ENCODE results near the gene LAMB2. TPM values are rescaled to one million over a fixed set of nuclear protein-coding genes. Genes with fewer than 3 reads are reported as not detected.

The LAMB2 gene
- total RNA-seq, 2 donors from 2014 or later: 1,056 to 1,180 TPM

DNA sequence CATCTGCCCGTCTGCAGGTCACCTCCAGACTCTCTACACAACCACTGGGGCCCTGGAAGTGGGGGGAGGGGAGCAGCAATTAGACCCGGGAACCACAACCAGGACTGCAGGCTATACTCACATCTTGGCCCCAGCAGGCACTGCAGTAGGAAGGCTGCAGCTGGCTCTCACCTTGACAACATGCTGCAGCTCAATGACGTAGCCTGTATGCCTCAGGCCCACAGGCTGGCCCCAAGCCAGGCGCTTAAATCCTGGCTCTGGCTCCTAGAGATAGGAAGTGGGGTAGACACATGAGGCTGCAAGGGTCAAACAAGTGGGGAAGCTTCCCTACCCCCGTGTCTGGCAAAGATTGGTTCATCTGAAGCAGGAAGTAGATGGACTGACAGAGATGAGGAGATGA is 34.4 kb downstream of the LAMB2 start:
- peaks cover 0 to 19% of the 10 kb centered on the region in 2 donors for H3K4me1 ChIP-seq
- no peak for DNase-seq (ENCODE audit: low spot score)
- no peak overlapping the region for H3K27ac ChIP-seq
- TF ChIP-seq, protein P1, sequence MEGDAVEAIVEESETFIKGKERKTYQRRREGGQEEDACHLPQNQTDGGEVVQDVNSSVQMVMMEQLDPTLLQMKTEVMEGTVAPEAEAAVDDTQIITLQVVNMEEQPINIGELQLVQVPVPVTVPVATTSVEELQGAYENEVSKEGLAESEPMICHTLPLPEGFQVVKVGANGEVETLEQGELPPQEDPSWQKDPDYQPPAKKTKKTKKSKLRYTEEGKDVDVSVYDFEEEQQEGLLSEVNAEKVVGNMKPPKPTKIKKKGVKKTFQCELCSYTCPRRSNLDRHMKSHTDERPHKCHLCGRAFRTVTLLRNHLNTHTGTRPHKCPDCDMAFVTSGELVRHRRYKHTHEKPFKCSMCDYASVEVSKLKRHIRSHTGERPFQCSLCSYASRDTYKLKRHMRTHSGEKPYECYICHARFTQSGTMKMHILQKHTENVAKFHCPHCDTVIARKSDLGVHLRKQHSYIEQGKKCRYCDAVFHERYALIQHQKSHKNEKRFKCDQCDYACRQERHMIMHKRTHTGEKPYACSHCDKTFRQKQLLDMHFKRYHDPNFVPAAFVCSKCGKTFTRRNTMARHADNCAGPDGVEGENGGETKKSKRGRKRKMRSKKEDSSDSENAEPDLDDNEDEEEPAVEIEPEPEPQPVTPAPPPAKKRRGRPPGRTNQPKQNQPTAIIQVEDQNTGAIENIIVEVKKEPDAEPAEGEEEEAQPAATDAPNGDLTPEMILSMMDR (IDR thresholded peaks at IDR 0.05): no peak
- no peaks in the 10 kb centered on the region for H3K9me3 ChIP-seq
- H3K27me3 ChIP-seq: no peaks in the 10 kb centered on the region
- H3K4me3 ChIP-seq: no peak overlapping the region
- H3K36me3 ChIP-seq: peaks cover 61% of the 10 kb centered on the region

DNA sequence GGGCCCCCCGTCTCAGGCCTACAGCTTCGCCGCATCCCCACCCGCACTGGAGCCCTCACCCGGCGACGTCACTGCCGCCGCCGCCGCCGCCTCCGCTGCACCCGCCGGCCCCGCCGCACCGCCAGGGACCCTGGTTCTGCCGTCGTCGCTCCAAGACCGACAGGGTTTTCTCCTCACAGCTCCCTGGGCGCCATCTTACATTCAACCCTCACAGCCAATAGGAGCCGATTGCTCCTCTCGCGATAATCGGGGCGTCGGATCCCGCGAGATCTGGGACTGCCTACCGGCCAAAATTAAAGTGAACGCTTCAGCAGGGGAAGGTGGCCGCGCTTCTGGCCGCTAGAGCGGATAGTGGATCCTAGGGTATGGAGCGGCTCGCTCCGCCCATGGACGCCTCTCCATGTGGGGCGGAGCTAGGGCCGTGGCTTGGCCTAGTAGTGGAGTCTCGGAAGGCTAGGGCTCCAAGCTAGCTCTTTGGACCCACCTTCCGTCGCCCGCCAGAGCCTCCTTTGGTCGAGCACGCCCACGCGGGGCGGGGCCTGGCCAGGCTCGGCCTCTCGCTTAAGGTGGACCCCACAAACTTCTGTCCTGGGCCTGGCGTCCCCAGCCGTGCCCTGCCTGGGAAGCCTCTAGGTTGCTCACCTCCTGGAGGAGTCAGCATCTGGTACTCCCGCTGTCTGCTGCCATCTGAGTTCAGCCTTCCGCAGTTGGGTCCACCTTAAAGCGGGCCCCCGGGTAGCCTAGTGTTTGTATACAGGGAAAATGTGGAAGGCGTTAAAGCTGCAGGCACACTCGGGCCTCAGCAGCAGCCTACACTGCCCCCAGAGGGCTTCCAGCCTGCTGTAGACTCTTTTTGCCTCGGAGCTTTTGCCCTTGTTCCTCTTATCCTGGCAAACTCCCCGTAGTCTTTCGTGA is 38.7 kb downstream of the LAMB2 start, which contains the start of gene QRICH1:
Gene QRICH1 (minus strand): TSS at position 219 of the 915 bp plus-strand sequence. CDS start 17,054 bp downstream, outside the sequence.
- Histone ChIP-seq H3K27ac (peak within 1 kb of the TSS; percentile 95 to 96), H3K36me3 (peaks cover 21% of the 10 kb centered on the region), H3K27me3 (no peaks in the 10 kb centered on the region), H3K9me3 (no peaks in the 10 kb centered on the region), H3K4me3 (peak within 1 kb of the TSS; percentile 87 to 99), H3K4me1 (peaks cover 0 to 54% of the 10 kb centered on the region in 2 donors)
- TF ChIP-seq, protein P1 (IDR thresholded peaks at IDR 0.05): peak; percentile 12 to 63
- peak; percentile 98 for DNase-seq (ENCODE audit: low spot score)

DNA sequence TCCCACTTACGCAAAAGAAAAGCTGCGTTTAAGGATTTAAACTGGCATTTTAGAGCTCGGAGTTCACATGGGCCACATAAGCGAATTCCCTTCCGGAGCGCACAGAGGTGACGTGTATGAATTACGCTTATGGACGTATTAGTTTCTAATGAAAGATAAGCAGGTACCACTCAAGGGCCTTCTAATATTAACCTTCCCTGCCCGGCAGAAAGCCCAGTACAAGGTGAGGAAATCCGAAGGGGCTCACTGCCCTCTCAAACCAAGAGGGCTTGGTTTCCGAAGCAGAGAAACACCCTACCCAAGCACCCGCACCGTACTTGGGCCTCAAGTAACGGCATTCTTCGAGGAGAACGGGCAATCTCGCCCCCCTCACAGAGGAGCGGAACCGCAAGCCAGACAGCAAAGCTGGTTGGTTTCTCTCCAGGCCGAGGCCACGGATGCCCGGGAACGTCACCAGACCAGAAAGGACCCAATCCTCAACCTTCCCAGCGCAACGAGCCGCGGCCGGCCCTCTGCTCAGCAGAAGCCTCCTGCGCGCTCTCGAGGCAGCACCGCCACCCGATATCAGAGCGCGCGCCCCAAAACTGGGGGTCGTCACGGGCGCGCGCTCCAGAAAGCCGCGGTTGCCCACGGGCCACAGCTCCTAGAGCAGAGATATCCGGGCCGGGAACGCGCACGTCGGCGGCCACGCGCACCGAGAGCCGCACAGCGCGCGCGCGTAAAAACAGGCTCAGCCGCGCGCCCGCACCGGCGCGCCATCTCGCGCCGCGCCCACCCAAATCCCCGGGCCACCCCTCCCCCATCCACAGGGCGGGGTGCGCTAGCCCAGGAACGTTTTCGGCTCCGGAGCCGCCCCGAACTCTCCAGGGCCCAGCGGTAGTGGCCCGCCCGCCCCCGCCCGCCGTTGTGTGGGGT is 39.7 kb downstream of the LAMB2 start:
- H3K4me1 ChIP-seq: peaks cover 0 to 48% of the 10 kb centered on the region in 2 donors
- no peaks in the 10 kb centered on the region for H3K9me3 ChIP-seq
- peak overlapping the region; percentile 87 to 99 for H3K4me3 ChIP-seq
- peak overlapping the region; percentile 95 to 96 for H3K27ac ChIP-seq
- peak; percentile 66 for DNase-seq (ENCODE audit: low spot score)
- H3K36me3 ChIP-seq: peaks cover 12% of the 10 kb centered on the region
- H3K27me3 ChIP-seq: no peaks in the 10 kb centered on the region
- TF ChIP-seq, protein P1 (IDR thresholded peaks at IDR 0.05): no peak

DNA sequence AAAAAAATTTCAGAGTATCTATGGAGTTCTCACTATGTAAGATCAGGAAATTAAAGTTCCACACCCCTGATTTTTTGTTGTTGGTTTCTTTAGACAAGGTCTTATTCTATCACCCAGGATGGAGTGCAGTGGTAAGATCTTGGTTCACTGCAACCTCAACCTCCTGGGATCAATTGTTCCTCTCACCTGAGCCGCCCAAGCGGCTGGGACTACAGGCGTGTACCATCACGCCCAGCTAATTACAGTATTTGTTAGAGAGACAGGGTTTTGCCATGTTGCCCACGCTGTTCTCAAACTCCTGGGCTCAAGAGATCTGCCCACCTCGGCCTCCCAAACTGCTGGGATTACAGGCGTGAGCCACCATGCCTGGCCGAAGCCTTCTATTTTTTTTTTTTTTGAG is 51.4 kb downstream of the LAMB2 start:
- H3K4me1 ChIP-seq: peaks cover 0 to 5% of the 10 kb centered on the region in 2 donors
- no peaks in the 10 kb centered on the region for H3K9me3 ChIP-seq
- TF ChIP-seq, protein P1 (IDR thresholded peaks at IDR 0.05): no peak
- peaks cover 16% of the 10 kb centered on the region for H3K36me3 ChIP-seq
- H3K4me3 ChIP-seq: no peak overlapping the region
- DNase-seq (ENCODE audit: low spot score): no peak
- H3K27ac ChIP-seq: no peak overlapping the region
- no peaks in the 10 kb centered on the region for H3K27me3 ChIP-seq

DNA sequence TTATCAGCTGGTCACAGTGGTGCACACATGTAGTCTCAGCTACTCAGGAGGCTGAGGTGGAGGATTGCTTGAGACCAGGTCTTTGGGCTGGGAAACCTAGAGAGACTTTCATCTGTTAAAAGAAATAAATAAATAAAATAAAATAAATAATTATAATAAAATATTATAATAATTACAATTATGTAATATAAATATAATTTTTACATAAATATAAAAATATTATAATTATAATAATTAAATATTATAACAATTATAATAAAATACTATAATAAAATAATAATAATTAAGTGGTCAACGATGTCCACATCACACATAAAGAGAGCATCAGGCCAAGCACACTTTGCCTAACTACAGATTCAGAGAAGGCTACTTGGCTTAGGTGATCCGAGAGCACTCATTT is 53.6 kb downstream of the LAMB2 start:
- no peak overlapping the region for H3K27ac ChIP-seq
- TF ChIP-seq, protein P1 (IDR thresholded peaks at IDR 0.05): no peak
- H3K4me3 ChIP-seq: no peak overlapping the region
- H3K9me3 ChIP-seq: no peaks in the 10 kb centered on the region
- H3K27me3 ChIP-seq: no peaks in the 10 kb centered on the region
- no peak for DNase-seq (ENCODE audit: low spot score)
- H3K4me1 ChIP-seq: peaks cover 0 to 5% of the 10 kb centered on the region in 2 donors
- H3K36me3 ChIP-seq: peaks cover 32% of the 10 kb centered on the region

Data from right atrium auricular region (tissue), 2 donors.